Astrocyte (in vitro differentiated cells and primary cell): ENCODE results near the gene DGKE. TPM values are rescaled to one million over a fixed set of nuclear protein-coding genes. Genes with fewer than 3 reads are reported as not detected.

Source experiments
- DNase-seq: peaks from one replicate; pipeline ENCODE4 v3.0.0-alpha.2; 2010; ENCODE audit warnings: low read depth
- FAIRE-seq: peaks from 2 replicates; lab custom pipeline; 2011; peaks lifted over from hg19 to GRCh38; lab: Jason Lieb, UNC
- H2AFZ ChIP-seq: 2 replicates; pipeline ENCODE4 v1.6.0; 2012; ENCODE audit warnings: low read depth, low read length, inconsistent platforms
- H3K27ac ChIP-seq: 2 replicates; pipeline ENCODE4 v1.5.1; 2011; ENCODE audit warnings: low read depth, low read length, inconsistent platforms
- H3K27me3 ChIP-seq: 2 replicates; pipeline ENCODE4 v1.6.0; 2011; ENCODE audit warnings: low read length, inconsistent platforms; ENCODE audit not compliant: insufficient read depth
- H3K36me3 ChIP-seq: 2 replicates; pipeline ENCODE4 v1.5.1; 2011; ENCODE audit warnings: low read length, inconsistent platforms; ENCODE audit not compliant: insufficient read depth
- H3K4me1 ChIP-seq: 2 replicates; pipeline ENCODE4 v1.5.1; 2011; ENCODE audit warnings: low read length, inconsistent platforms; ENCODE audit not compliant: insufficient read depth
- H3K4me2 ChIP-seq: 2 replicates; pipeline ENCODE4 v1.6.0; 2012; ENCODE audit warnings: low read length, inconsistent platforms
- H3K4me3 ChIP-seq: 2 replicates; pipeline ENCODE4 v1.5.1; 2011; ENCODE audit warnings: low read depth, mild to moderate bottlenecking, low read length, inconsistent platforms; ENCODE audit not compliant: insufficient read depth
- H3K79me2 ChIP-seq: 2 replicates; pipeline ENCODE4 v1.6.0; 2012; ENCODE audit warnings: mild to moderate bottlenecking, low read length, inconsistent platforms; ENCODE audit not compliant: insufficient read depth
- H3K9ac ChIP-seq: 2 replicates; pipeline ENCODE4 v1.6.0; 2012; ENCODE audit warnings: mild to moderate bottlenecking, low read length, inconsistent platforms
- H3K9me3 ChIP-seq: 2 replicates; pipeline ENCODE4 v1.5.1; 2012; ENCODE audit warnings: low read depth, mild to moderate bottlenecking, low read length, inconsistent platforms; ENCODE audit not compliant: insufficient read depth
- H4K20me1 ChIP-seq: 2 replicates; pipeline ENCODE4 v1.6.0; 2012; ENCODE audit warnings: low read length, inconsistent platforms; ENCODE audit not compliant: insufficient read depth
- H3K27ac Mint-ChIP-seq: one replicate; pipeline ENCODE4 v1.8.0; 2021; ENCODE audit warnings: mild to moderate bottlenecking, mixed read lengths; ENCODE audit not compliant: unreplicated experiment
- H3K27me3 Mint-ChIP-seq: one replicate; pipeline ENCODE4 v1.8.0; 2021; ENCODE audit warnings: low read depth, mixed read lengths; ENCODE audit not compliant: unreplicated experiment
- H3K36me3 Mint-ChIP-seq: one replicate; pipeline ENCODE4 v1.8.0; 2021; ENCODE audit warnings: low read depth, mixed read lengths; ENCODE audit not compliant: unreplicated experiment
- H3K4me1 Mint-ChIP-seq: one replicate; pipeline ENCODE4 v1.8.0; 2021; ENCODE audit warnings: low read depth, mixed read lengths; ENCODE audit not compliant: unreplicated experiment
- H3K4me3 Mint-ChIP-seq: one replicate; pipeline ENCODE4 v1.8.0; 2021; ENCODE audit warnings: mild to moderate bottlenecking, moderate library complexity, mixed read lengths; ENCODE audit not compliant: unreplicated experiment
- H3K9me3 Mint-ChIP-seq: one replicate; pipeline ENCODE4 v1.8.0; 2021; ENCODE audit warnings: mild to moderate bottlenecking, mixed read lengths; ENCODE audit not compliant: unreplicated experiment
- EZH2 ChIP-seq: IDR thresholded peaks from 2 replicates; pipeline ENCODE4 v1.6.1; 2012; ENCODE audit warnings: mild to moderate bottlenecking, low read length, inconsistent platforms; ENCODE audit not compliant: insufficient read depth
- total RNA-seq: library from RNA; stranded (reverse); gene quantifications from 2 replicates; pipeline ENCODE4 v1.2.1, GENCODE V29; 2021
- TF ChIP-seq, protein P1 (sequence below): IDR thresholded peaks from 2 replicates; pipeline ENCODE4 v1.5.1; 2011; ENCODE audit warnings: low read depth, mild to moderate bottlenecking, inconsistent platforms, low read length, moderate library complexity; ENCODE audit not compliant: insufficient read depth

Gene DGKE
- total RNA-seq, 1 donor from 2014 or later, result 5.5 TPM

- DNase-seq (no peak), FAIRE-seq (no peak)
- Histone ChIP-seq H3K4me2 (no peak overlapping the region), H3K36me3 (no peaks in the 10 kb centered on the region), H3K4me3 (no peak overlapping the region), H3K27me3 (no peaks in the 10 kb centered on the region), H3K27ac (no peak overlapping the region), H4K20me1 (no peaks in the 10 kb centered on the region), H3K9ac (no peak overlapping the region), H3K79me2 (no peaks in the 10 kb centered on the region), H3K4me1 (no peaks in the 10 kb centered on the region), H3K9me3 (no peaks in the 10 kb centered on the region), H2AFZ (no peak overlapping the region)
- Mint-ChIP-seq H3K4me3 (no peak overlapping the region), H3K27ac (no peak overlapping the region), H3K9me3 (peaks cover 3% of the 10 kb centered on the region), H3K4me1 (peaks cover 6% of the 10 kb centered on the region), H3K27me3 (peaks cover 4% of the 10 kb centered on the region), H3K36me3 (peaks cover 2% of the 10 kb centered on the region)
- TF ChIP-seq, protein P1, sequence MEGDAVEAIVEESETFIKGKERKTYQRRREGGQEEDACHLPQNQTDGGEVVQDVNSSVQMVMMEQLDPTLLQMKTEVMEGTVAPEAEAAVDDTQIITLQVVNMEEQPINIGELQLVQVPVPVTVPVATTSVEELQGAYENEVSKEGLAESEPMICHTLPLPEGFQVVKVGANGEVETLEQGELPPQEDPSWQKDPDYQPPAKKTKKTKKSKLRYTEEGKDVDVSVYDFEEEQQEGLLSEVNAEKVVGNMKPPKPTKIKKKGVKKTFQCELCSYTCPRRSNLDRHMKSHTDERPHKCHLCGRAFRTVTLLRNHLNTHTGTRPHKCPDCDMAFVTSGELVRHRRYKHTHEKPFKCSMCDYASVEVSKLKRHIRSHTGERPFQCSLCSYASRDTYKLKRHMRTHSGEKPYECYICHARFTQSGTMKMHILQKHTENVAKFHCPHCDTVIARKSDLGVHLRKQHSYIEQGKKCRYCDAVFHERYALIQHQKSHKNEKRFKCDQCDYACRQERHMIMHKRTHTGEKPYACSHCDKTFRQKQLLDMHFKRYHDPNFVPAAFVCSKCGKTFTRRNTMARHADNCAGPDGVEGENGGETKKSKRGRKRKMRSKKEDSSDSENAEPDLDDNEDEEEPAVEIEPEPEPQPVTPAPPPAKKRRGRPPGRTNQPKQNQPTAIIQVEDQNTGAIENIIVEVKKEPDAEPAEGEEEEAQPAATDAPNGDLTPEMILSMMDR, result no peak
- no peak for TF ChIP-seq EZH2
Observed at GRCh38 chr17:56803071-56803470, 30.9 kb upstream of the DGKE start.

DNA sequence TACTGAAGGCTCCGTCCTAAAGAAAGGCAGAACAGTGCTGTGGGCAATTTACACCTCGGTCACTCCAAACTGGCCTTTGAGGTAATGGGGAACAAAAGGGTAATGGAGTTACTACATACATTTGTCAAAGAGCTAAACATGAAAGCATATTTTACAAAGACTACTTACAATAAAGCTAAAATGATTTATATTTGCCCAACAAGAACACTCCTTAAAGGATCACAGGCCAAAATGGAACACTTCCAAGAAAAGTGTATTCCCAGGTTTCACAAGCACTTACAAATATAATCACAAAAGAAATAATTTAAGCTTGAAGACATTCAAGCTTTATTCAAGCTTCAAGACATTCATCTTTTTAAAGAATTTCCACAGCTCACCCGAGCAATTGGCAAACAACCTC is 29.5 kb upstream of the DGKE start:
- no peak for TF ChIP-seq EZH2
- TF ChIP-seq, protein P1, result no peak
- Histone ChIP-seq H2AFZ (no peak overlapping the region), H3K36me3 (no peaks in the 10 kb centered on the region), H3K4me1 (no peaks in the 10 kb centered on the region), H3K9ac (no peak overlapping the region), H3K4me3 (no peak overlapping the region), H4K20me1 (no peaks in the 10 kb centered on the region), H3K4me2 (no peak overlapping the region), H3K27ac (no peak overlapping the region), H3K27me3 (no peaks in the 10 kb centered on the region), H3K9me3 (no peaks in the 10 kb centered on the region), H3K79me2 (no peaks in the 10 kb centered on the region)
- Mint-ChIP-seq H3K27ac (no peak overlapping the region), H3K4me1 (no peaks in the 10 kb centered on the region), H3K36me3 (peaks cover 2% of the 10 kb centered on the region), H3K9me3 (no peaks in the 10 kb centered on the region), H3K27me3 (peaks cover 2% of the 10 kb centered on the region), H3K4me3 (no peak overlapping the region)
- DNase-seq, result no peak
- no peak for FAIRE-seq

DNA sequence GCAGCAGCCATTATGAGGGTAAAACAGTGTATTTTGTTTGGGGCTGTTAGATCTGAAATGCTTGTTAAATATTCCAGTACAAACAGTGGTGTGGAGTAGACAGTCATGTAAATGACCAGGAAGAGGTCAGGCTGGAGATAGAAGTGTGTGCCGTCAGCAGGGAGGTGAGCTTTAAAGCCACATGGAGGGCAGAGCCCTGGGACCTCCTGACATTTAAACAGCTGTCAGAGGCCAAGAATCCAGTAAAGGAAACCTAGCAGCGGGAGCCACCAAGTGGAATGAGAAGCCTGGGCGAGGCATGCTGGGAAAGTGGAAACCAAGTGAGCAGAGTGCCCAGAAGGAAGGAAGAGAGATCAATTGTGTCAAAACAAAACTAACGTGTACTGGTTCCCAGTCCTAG is 27.0 kb upstream of the DGKE start:
- H3K9me3 Mint-ChIP-seq, result no peaks in the 10 kb centered on the region
- no peaks in the 10 kb centered on the region for H3K79me2 ChIP-seq
- H3K27ac ChIP-seq, result no peak overlapping the region
- no peaks in the 10 kb centered on the region for H3K27me3 ChIP-seq
- no peaks in the 10 kb centered on the region for H3K9me3 ChIP-seq
- H3K36me3 Mint-ChIP-seq, result no peaks in the 10 kb centered on the region
- no peak overlapping the region for H3K4me3 Mint-ChIP-seq
- TF ChIP-seq, protein P1, result no peak
- TF ChIP-seq EZH2, result no peak
- peaks cover 2% of the 10 kb centered on the region for H3K27me3 Mint-ChIP-seq
- H3K27ac Mint-ChIP-seq, result no peak overlapping the region
- H3K36me3 ChIP-seq, result no peaks in the 10 kb centered on the region
- H4K20me1 ChIP-seq, result no peaks in the 10 kb centered on the region
- H3K4me1 Mint-ChIP-seq, result no peaks in the 10 kb centered on the region
- no peak overlapping the region for H3K4me3 ChIP-seq
- DNase-seq (no peak), FAIRE-seq (no peak)
- no peak overlapping the region for H3K9ac ChIP-seq
- H3K4me2 ChIP-seq, result no peak overlapping the region
- no peaks in the 10 kb centered on the region for H3K4me1 ChIP-seq
- H2AFZ ChIP-seq, result no peak overlapping the region
